Measurements from ENCODE around the gene DIAPH2.

The DIAPH2 gene

GRCh38 chrX:96929036-96929435 is 244.4 kb downstream of the DIAPH2 start:
- H3K36me3 ChIP-seq (ENCODE audit: insufficient read depth, low read length): no peaks in the 10 kb centered on the region
- H3K4me3 ChIP-seq (ENCODE audit: low read length, poor library complexity, severe bottlenecking): no peak overlapping the region
- TF ChIP-seq CTCF (conservative IDR thresholded peaks at IDR 0.05; ENCODE audit: low read length): no peak
- TF ChIP-seq EZH2phosphoT487 (IDR thresholded peaks at IDR 0.05; ENCODE audit: borderline replicate concordance): no peak
- H2AFZ ChIP-seq (ENCODE audit: low read length): no peak overlapping the region
- H3K4me1 ChIP-seq (ENCODE audit: insufficient read depth, low read length, poor library complexity, severe bottlenecking): no peaks in the 10 kb centered on the region
- H3K9me2 ChIP-seq (replicated peaks; ENCODE audit: low read depth, low read length): no peaks in the 10 kb centered on the region
- H3F3A ChIP-seq (ENCODE audit: low read depth): no peaks in the 10 kb centered on the region
- no peaks in the 10 kb centered on the region for H3K27me3 ChIP-seq (ENCODE audit: insufficient read depth, low read length, poor library complexity, severe bottlenecking)
- no peak overlapping the region for H3K4me2 ChIP-seq (ENCODE audit: low read depth, low read length, poor library complexity, severe bottlenecking)
- no peaks in the 10 kb centered on the region for H4K20me1 ChIP-seq (ENCODE audit: insufficient read depth, low read length, poor library complexity, severe bottlenecking)
- no peaks in the 10 kb centered on the region for H3K79me2 ChIP-seq (ENCODE audit: insufficient read depth, low read length)
- H3K9ac ChIP-seq (ENCODE audit: low read depth, low read length, poor library complexity, severe bottlenecking): no peak overlapping the region
- no peaks in the 10 kb centered on the region for H3K9me3 ChIP-seq (ENCODE audit: insufficient read depth, low read depth, low read length)

GRCh38 chrX:96957718-96958117 is 273.1 kb downstream of the DIAPH2 start:
- H3K9ac ChIP-seq (ENCODE audit: low read depth, low read length, poor library complexity, severe bottlenecking): no peak overlapping the region
- H3K9me2 ChIP-seq (replicated peaks; ENCODE audit: low read depth, low read length): no peaks in the 10 kb centered on the region
- no peaks in the 10 kb centered on the region for H3K79me2 ChIP-seq (ENCODE audit: insufficient read depth, low read length)
- H3K4me3 ChIP-seq (ENCODE audit: low read length, poor library complexity, severe bottlenecking): no peak overlapping the region
- no peak overlapping the region for H3K4me2 ChIP-seq (ENCODE audit: low read depth, low read length, poor library complexity, severe bottlenecking)
- no peaks in the 10 kb centered on the region for H3F3A ChIP-seq (ENCODE audit: low read depth)
- no peaks in the 10 kb centered on the region for H3K4me1 ChIP-seq (ENCODE audit: insufficient read depth, low read length, poor library complexity, severe bottlenecking)
- no peaks in the 10 kb centered on the region for H4K20me1 ChIP-seq (ENCODE audit: insufficient read depth, low read length, poor library complexity, severe bottlenecking)
- H2AFZ ChIP-seq (ENCODE audit: low read length): no peak overlapping the region
- TF ChIP-seq EZH2phosphoT487 (IDR thresholded peaks at IDR 0.05; ENCODE audit: borderline replicate concordance) (no peak), CTCF (conservative IDR thresholded peaks at IDR 0.05; ENCODE audit: low read length) (no peak)
- H3K27me3 ChIP-seq (ENCODE audit: insufficient read depth, low read length, poor library complexity, severe bottlenecking): no peaks in the 10 kb centered on the region
- H3K36me3 ChIP-seq (ENCODE audit: insufficient read depth, low read length): no peaks in the 10 kb centered on the region
- no peaks in the 10 kb centered on the region for H3K9me3 ChIP-seq (ENCODE audit: insufficient read depth, low read depth, low read length)

GRCh38 chrX:96971812-96972211 is 287.2 kb downstream of the DIAPH2 start:
- Histone ChIP-seq H2AFZ (ENCODE audit: low read length) (no peak overlapping the region), H3K4me2 (ENCODE audit: low read depth, low read length, poor library complexity, severe bottlenecking) (no peak overlapping the region), H3K4me1 (ENCODE audit: insufficient read depth, low read length, poor library complexity, severe bottlenecking) (no peaks in the 10 kb centered on the region), H3K9ac (ENCODE audit: low read depth, low read length, poor library complexity, severe bottlenecking) (no peak overlapping the region), H3K9me2 (replicated peaks; ENCODE audit: low read depth, low read length) (no peaks in the 10 kb centered on the region), H4K20me1 (ENCODE audit: insufficient read depth, low read length, poor library complexity, severe bottlenecking) (no peaks in the 10 kb centered on the region), H3K27me3 (ENCODE audit: insufficient read depth, low read length, poor library complexity, severe bottlenecking) (no peaks in the 10 kb centered on the region), H3K9me3 (ENCODE audit: insufficient read depth, low read depth, low read length) (no peaks in the 10 kb centered on the region), H3K4me3 (ENCODE audit: low read length, poor library complexity, severe bottlenecking) (no peak overlapping the region), H3K79me2 (ENCODE audit: insufficient read depth, low read length) (no peaks in the 10 kb centered on the region), H3F3A (ENCODE audit: low read depth) (no peaks in the 10 kb centered on the region), H3K36me3 (ENCODE audit: insufficient read depth, low read length) (no peaks in the 10 kb centered on the region)
- no peak for TF ChIP-seq CTCF (conservative IDR thresholded peaks at IDR 0.05; ENCODE audit: low read length)
- no peak for TF ChIP-seq EZH2phosphoT487 (IDR thresholded peaks at IDR 0.05; ENCODE audit: borderline replicate concordance)
